CD4-positive, alpha-beta T cell (primary cell): ENCODE measurements around the gene RPGR. TPM values are rescaled to one million over a fixed set of nuclear protein-coding genes. Genes with fewer than 3 reads are reported as not detected.

Experiments used
- ATAC-seq: fragments of 200-7000 bp; cut with Tn5 transposase; one replicate; pipeline ENCODE4 v1.10.0; 2022; ENCODE audit warnings: mild to moderate bottlenecking; ENCODE audit not compliant: poor library complexity
- CTCF ChIA-PET: fragments of 350-600 bp; sonication (Branson Sonifier 250); formaldehyde crosslinking; loops from one replicate; lab custom pipeline; 2021; ENCODE audit warnings: antibody characterized with exemption, inconsistent platforms; lab: Charles Lee
- POLR2A ChIA-PET: fragments of 350-600 bp; sonication (Branson Sonifier 250); formaldehyde crosslinking; loops from one replicate; lab custom pipeline; 2021; ENCODE audit warnings: antibody characterized with exemption, inconsistent platforms; lab: Charles Lee
- DNase-seq, 14 experiments: peaks; one replicate each; pipeline ENCODE4 v3.0.0-alpha.2; 2013 to 2020; ENCODE audit warnings: mixed read lengths in 2 of 14
- H3K27ac ChIP-seq, 2 donors: one replicate each; pipeline versions ENCODE4 v1.5.1 to v1.7.0; 2013; ENCODE audit warnings: low read length in 2 of 2, low read depth in 1 of 2, mild to moderate bottlenecking in 1 of 2
- H3K27me3 ChIP-seq, 2 experiments: 1 replicate in 1 of 2; 2 replicates in 1 of 2; pipeline versions ENCODE4 v1.6.1 to v1.7.0; 2013; ENCODE audit warnings: low read length in 2 of 2, control low read depth in 1 of 2, mild to moderate bottlenecking in 1 of 2, moderate library complexity in 1 of 2; ENCODE audit not compliant: insufficient read depth in 2 of 2, control insufficient read depth in 1 of 2
- H3K36me3 ChIP-seq: one replicate; pipeline ENCODE4 v1.6.1; 2013; ENCODE audit warnings: low read length, control low read depth; ENCODE audit not compliant: insufficient read depth
- H3K4me1 ChIP-seq: one replicate; pipeline ENCODE4 v1.6.1; 2013; ENCODE audit warnings: low read length, control low read depth; ENCODE audit not compliant: insufficient read depth
- H3K4me3 ChIP-seq: one replicate; pipeline ENCODE4 v1.5.1; 2013; ENCODE audit warnings: mild to moderate bottlenecking, low read length, moderate library complexity
- H3K9me3 ChIP-seq, 2 experiments: 1 replicate in 1 of 2; 2 replicates in 1 of 2; pipeline versions ENCODE4 v1.6.1 to v1.7.0; 2013; ENCODE audit warnings: low read length in 2 of 2, mild to moderate bottlenecking in 2 of 2, control low read depth in 1 of 2, moderate library complexity in 1 of 2; ENCODE audit not compliant: control insufficient read depth in 1 of 2, insufficient read depth in 1 of 2
- H3K27ac Mint-ChIP-seq: one replicate; pipeline ENCODE4 v1.8.0; 2020; ENCODE audit warnings: mixed read lengths
- H3K27me3 Mint-ChIP-seq: one replicate; pipeline ENCODE4 v1.8.0; 2021; ENCODE audit warnings: mixed read lengths
- H3K36me3 Mint-ChIP-seq: one replicate; pipeline ENCODE4 v1.8.0; 2021; ENCODE audit warnings: low read depth, mixed read lengths
- H3K4me1 Mint-ChIP-seq: one replicate; pipeline ENCODE4 v1.8.0; 2021; ENCODE audit warnings: low read depth, mixed read lengths
- H3K4me3 Mint-ChIP-seq: one replicate; pipeline ENCODE4 v1.8.0; 2020; ENCODE audit warnings: mild to moderate bottlenecking, mixed read lengths
- H3K9me3 Mint-ChIP-seq: one replicate; pipeline ENCODE4 v1.8.0; 2020; ENCODE audit warnings: mixed read lengths
- CTCF ChIP-seq: fragments of 200-600 bp; IDR thresholded peaks from one replicate; pipeline ENCODE4 v1.8.0; 2022; ENCODE audit warnings: antibody characterized with exemption, mild to moderate bottlenecking
- intact Hi-C, 2 experiments: fragments of 100-400 bp; cut with DNase I in 1 of 2; cut with micrococcal nuclease in 1 of 2; formaldehyde crosslinking; loops; one replicate each; pipeline versions ENCODE4 v1.15.1 to v1.9.0; 2023 to 2025; cut with DNase I, micrococcal nuclease
- total RNA-seq, 174 experiments: library from RNA in 2 of 174; stranded (reverse) in 2 of 174; gene quantifications; one replicate each; pipeline ENCODE4 v1.2.3 and lab custom pipeline; 2021 to 2026

The RPGR gene
- total RNA-seq, 2 experiments from 2014 or later: 17.1 to 18.2 TPM

GRCh38 chrX:38374431-38374830 is 47.1 kb upstream of the RPGR start:
- no peaks in the 10 kb centered on the region for H3K36me3 Mint-ChIP-seq
- H3K9me3 Mint-ChIP-seq: no peaks in the 10 kb centered on the region
- ChIA-PET POLR2A (no interaction called here), CTCF (no interaction called here)
- no peak for TF ChIP-seq CTCF
- no peak overlapping the region for H3K27ac Mint-ChIP-seq
- Histone ChIP-seq H3K36me3 (no peaks in the 10 kb centered on the region), H3K27me3 (no peaks in the 10 kb centered on the region), H3K9me3 (no peaks in the 10 kb centered on the region), H3K4me1 (no peaks in the 10 kb centered on the region), H3K4me3 (no peak overlapping the region), H3K27ac (no peak overlapping the region)
- no peaks in the 10 kb centered on the region for H3K4me1 Mint-ChIP-seq
- H3K4me3 Mint-ChIP-seq: no peak overlapping the region
- peaks cover 6% of the 10 kb centered on the region for H3K27me3 Mint-ChIP-seq
- DNase-seq (no peak), ATAC-seq (no peak)
- intact Hi-C loops: no loop called here

- CTCF ChIA-PET: no interaction called here
- POLR2A ChIA-PET: no interaction called here
- Histone ChIP-seq H3K4me3 (no peak overlapping the region), H3K36me3 (no peaks in the 10 kb centered on the region), H3K27ac (no peak overlapping the region), H3K9me3 (no peaks in the 10 kb centered on the region), H3K4me1 (no peaks in the 10 kb centered on the region), H3K27me3 (no peaks in the 10 kb centered on the region)
- no peaks in the 10 kb centered on the region for H3K4me1 Mint-ChIP-seq
- peaks cover 6% of the 10 kb centered on the region for H3K27me3 Mint-ChIP-seq
- no peaks in the 10 kb centered on the region for H3K36me3 Mint-ChIP-seq
- no peak overlapping the region for H3K27ac Mint-ChIP-seq
- intact Hi-C loops: no loop called here
- H3K4me3 Mint-ChIP-seq: no peak overlapping the region
- ATAC-seq (no peak), DNase-seq (no peak)
- H3K9me3 Mint-ChIP-seq: no peaks in the 10 kb centered on the region
- TF ChIP-seq CTCF: no peak
Observed at GRCh38 chrX:38371641-38372040, 44.3 kb upstream of the RPGR start.

GRCh38 chrX:38368774-38369173 is 41.5 kb upstream of the RPGR start:
- H3K36me3 Mint-ChIP-seq: no peaks in the 10 kb centered on the region
- CTCF ChIA-PET: no interaction called here
- peaks cover 6% of the 10 kb centered on the region for H3K27me3 Mint-ChIP-seq
- ATAC-seq (no peak), DNase-seq (no peak)
- Histone ChIP-seq H3K4me3 (no peak overlapping the region), H3K4me1 (no peaks in the 10 kb centered on the region), H3K36me3 (no peaks in the 10 kb centered on the region), H3K27me3 (no peaks in the 10 kb centered on the region), H3K9me3 (no peaks in the 10 kb centered on the region), H3K27ac (no peak overlapping the region)
- no peak for TF ChIP-seq CTCF
- intact Hi-C loops: no loop called here
- H3K4me1 Mint-ChIP-seq: no peaks in the 10 kb centered on the region
- H3K9me3 Mint-ChIP-seq: no peaks in the 10 kb centered on the region
- no peak overlapping the region for H3K27ac Mint-ChIP-seq
- POLR2A ChIA-PET: no interaction called here
- no peak overlapping the region for H3K4me3 Mint-ChIP-seq
